ENCODE results near the gene GOLGA6C.
"Not testable (repeated sequence)": the region's sequence is repeated elsewhere in the genome, so short reads cannot be mapped to it uniquely, and the experiment has no call there.

The GOLGA6C gene

DNA sequence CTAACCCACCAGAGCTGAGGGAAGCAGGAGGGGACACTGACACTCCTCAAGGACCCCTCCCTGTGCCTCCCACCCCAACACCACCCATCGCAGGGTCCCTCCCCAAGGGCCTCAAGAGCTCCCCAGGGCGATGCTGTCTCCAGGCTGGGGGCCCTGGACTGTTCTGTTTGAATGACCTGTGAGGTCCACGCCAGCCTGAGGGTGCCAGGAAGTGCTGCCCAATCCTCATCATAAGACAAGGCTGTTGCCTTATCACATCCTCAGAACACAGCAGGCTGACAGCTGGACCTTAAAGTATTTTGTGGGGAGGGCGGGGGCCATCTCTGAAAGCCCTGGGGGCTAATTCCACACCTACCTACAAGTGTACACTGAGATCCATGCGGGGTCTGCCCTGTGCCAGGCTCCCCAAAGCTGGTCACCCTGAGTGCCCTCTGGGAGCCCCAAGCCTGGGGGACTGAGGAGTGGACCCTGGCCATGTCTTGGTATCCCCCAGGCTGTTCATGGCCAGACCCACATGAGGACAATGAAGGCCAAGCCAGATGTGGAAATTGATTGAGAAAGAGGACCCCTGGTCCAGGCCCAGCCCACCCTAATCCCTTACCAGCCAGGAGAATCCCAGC is 23.8 kb upstream of the GOLGA6C start:
- ATAC-seq: no peak
- peaks cover 47% of the 10 kb centered on the region for H3K27me3 Mint-ChIP-seq

DNA sequence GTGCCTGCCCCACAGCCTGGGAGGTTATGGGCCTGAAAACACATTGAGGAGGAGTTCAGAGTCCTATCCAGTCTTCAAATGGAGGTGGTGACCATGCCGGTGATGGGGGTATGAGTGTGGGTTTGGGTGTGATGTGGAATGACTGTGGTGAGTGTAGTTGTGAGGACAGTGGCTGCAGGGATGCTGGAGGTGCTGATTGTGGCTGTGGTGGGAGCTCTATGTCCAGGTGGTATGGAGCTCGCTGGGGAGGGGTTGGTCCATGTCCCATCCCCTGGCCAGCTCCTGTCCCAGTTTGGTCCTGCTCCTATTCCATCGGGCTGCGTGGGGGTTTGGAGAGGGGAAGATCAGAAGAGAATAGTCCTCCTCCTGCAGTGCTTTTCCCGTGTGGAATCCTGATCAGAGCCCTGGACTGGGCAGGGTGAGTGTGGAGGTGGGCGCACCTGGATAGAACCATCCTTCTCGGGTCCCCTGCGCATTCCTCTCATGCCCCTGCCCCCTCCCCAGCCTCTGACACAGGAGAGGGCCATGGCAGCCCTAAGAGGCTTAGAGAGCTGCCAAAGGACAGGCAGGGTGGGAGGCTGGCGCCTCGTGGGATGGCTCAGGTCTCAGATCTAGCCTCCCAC is 23.0 kb upstream of the GOLGA6C start:
- H3K4me3 Mint-ChIP-seq: no peak overlapping the region
- H3K27ac Mint-ChIP-seq: peak overlapping the region in 1 of 2 donors; percentile 52
- H3K4me1 Mint-ChIP-seq: peaks cover 11% of the 10 kb centered on the region
- H3K9me3 Mint-ChIP-seq: no peaks in the 10 kb centered on the region
- ATAC-seq (no peak), DNase-seq (no peak)
- H3K27me3 Mint-ChIP-seq: peaks cover 39% of the 10 kb centered on the region

More for the DNA sequence above, 23.8 kb upstream of the GOLGA6C start:
- Mint-ChIP-seq H3K27ac (no peak overlapping the region), H3K4me3 (no peak overlapping the region), H3K9me3 (no peaks in the 10 kb centered on the region), H3K4me1 (peaks cover 7% of the 10 kb centered on the region)
- DNase-seq: no peak

DNA sequence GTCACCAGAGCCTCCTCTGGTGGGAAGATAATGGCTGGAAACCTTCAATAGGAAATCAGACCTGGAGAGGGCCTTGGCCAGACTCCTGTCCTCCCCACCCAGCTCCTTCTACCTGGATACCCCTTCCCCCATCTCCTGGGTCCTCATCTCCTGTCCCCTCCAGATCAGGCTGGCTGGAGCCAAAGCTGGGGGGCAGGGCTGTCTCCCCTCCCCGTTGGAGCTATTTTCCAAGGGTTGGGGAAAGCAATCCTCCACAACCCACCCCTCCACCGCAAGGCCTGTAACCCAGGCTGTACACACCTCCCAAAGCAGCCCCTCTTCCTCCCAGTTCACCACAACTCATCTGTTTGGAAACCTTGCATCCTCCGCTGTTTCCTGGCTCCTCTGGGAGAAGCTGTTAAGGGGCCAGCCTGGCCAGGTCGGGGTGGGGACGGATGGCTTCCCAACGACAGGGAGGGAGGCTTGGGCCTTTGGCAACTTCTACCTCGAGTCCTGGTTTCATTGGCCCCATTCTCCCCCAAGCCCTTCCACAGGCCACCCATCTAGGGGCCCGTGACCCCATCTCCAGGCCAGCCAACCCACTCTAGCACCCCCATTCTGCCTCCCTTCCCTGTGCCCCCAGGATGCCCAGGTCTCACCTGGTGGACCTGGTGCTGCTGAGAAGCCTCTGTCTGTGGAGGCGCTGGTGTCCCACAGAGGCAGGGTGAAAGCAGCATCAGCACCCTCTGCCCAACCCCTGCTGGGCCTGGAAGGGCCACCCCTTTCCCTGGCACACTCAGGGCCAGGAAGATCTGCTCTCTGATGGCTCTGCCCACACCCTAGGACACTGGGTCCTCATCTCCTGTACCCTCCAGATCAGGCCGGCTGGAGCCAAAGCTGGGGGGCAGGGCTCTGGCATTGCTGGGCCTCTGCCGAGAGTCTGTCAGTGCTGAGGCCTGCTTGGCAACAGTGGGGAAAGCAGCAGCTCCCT is 22.1 kb upstream of the GOLGA6C start:
- Mint-ChIP-seq H3K27ac (peak overlapping the region in 1 of 2 donors; percentile 75), H3K4me3 (no peak overlapping the region), H3K4me1 (peaks cover 11% of the 10 kb centered on the region), H3K9me3 (no peaks in the 10 kb centered on the region), H3K27me3 (peaks cover 31% of the 10 kb centered on the region)
- no peak for ATAC-seq
- no peak for DNase-seq

DNA sequence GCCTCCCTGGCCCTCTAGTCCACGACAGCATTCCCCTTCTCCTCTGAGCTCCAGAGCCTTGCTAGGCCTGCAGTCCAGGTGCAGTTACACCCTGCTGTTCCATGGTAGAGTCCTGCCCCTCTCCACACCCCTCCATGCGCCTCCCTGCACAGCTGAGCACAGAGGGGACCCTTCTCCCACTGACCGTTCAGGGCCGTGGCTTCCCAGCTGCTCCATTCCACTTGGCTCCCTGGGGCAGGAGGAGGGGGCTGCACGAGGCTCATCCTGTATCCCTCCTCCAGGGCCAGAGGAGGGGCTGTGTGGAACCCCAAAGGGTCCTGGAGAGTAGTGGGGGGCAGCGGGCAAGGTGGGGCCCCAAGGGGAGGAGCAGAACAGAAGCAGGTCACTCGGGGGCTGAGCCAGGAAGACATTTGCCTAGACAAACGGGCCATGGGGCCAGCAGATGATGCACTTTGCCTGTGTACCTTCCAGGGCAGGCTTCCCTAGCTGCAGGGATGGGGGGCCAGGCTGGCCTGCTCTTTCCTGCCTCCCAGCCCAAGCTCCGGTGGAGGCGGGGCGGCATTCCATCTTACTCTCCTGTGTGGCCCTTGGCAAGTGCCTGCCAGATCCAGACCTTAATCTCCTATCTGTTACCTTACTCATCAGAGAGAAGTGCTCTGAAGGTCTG is 20.7 kb upstream of the GOLGA6C start:
- Mint-ChIP-seq H3K4me1 (peaks cover 11% of the 10 kb centered on the region), H3K4me3 (no peak overlapping the region), H3K9me3 (no peaks in the 10 kb centered on the region), H3K27ac (peak overlapping the region; percentile 29 to 43), H3K27me3 (peaks cover 19% of the 10 kb centered on the region)
- DNase-seq (no peak), ATAC-seq (no peak)

DNA sequence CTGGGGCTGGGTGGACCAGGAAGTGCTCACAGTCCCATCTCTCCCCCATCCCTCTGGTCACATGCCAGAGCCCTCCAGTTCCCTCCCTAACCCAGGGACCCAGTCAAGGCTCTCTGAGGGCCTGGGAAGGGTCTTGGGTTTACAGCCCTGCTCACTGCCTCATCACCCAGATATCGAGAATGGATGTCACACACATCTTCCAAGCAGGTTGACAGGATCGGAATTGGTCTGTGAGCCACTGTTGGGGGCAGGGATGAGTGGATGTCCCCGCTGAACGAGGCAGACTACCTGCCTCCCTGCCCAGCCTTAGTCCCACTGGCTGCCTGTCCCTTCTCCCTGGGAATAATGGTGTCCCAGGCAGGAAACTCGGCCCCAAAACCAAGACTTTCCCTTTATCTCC is 20.0 kb upstream of the GOLGA6C start:
- H3K9me3 Mint-ChIP-seq: no peaks in the 10 kb centered on the region
- H3K4me1 Mint-ChIP-seq: peaks cover 11% of the 10 kb centered on the region
- peaks cover 12% of the 10 kb centered on the region for H3K27me3 Mint-ChIP-seq
- DNase-seq (no peak), ATAC-seq (no peak)
- no peak overlapping the region for H3K27ac Mint-ChIP-seq
- H3K4me3 Mint-ChIP-seq: no peak overlapping the region

DNA sequence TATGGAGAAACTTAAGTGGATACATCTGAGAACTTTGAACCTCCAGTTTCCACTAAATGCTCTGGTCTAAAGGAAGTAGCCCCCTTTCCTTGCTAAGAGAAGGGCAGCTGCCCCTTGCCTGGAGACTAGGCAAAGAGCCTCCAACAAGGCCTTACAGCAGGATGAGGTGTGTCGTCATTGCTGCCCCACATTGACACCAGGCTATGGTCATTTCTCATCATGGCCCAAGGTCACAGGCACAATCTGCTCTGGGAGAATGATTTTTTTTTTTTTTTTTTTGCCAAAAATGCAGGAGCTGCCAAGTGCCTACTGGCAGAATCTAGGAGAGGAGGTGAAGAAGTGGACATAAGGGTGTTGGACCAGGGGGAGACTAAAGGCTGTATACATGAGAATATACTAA is 12.4 kb upstream of the GOLGA6C start:
- not testable (repeated sequence) for H3K4me3 Mint-ChIP-seq, ATAC-seq, DNase-seq, H3K4me1 Mint-ChIP-seq, H3K9me3 Mint-ChIP-seq, H3K27ac Mint-ChIP-seq
- H3K27me3 Mint-ChIP-seq: peaks cover 17% of the 10 kb centered on the region

DNA sequence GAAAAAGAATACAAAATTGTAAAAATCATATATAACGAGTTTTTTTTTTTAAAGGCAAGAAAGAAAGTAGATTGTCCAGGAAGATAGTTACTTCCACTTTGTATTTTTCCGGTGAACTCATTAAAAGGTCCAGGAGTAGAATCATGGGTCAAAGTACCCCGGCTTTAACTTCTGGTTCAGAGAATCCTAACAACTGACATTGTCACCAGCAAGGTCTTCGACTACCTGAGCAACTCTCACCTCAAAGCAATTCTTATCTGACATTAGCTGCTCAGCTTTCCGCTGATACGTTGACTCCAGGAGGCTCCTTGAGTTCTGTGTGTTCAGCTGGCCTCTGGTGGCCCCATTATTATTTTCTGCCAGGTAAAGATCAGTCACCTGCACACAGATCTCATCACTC is 9.1 kb upstream of the GOLGA6C start:
- peaks cover 24% of the 10 kb centered on the region for H3K27me3 Mint-ChIP-seq
- not testable (repeated sequence) for H3K27ac Mint-ChIP-seq, H3K9me3 Mint-ChIP-seq, H3K4me1 Mint-ChIP-seq, H3K4me3 Mint-ChIP-seq, ATAC-seq, DNase-seq

DNA sequence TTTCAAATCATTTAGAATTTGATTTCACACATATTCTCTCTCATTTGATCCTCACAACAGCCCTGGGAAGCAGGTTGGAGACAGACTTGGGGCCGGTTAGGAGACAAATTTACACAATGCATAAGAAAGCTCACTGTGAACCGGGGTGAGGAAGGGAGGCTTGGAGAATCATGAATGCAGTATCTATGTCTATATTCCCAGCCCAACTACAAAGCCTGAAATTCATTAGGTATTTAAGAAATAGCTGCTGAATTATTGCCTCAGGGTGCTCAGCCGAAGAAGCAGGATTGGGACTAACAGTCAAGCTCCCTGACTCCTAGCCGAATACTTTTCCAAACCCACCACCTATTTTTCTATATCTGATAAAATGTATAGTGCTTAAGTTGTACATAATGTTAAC is 8.4 kb upstream of the GOLGA6C start:
- H3K4me3 Mint-ChIP-seq: no peak overlapping the region
- no peak for DNase-seq

DNA sequence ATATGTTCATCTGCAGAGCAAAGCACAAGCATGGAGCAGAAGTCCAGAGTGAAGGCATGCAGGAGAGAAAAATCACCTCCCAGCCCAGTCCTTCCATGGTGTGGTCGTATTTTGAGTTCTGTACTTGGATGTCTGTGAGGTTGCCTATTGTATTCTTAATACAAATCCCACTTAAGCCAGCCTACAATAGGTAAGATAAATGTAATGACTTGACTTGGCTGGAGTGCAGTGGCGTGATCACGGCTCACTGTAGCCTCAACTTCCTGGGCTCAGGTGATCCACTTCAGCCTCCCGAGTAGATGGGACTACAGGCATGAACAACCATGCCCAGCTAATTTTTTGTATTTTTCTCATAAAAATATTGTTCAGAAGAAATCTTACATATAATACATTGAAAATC is 6.8 kb upstream of the GOLGA6C start:
- H3K27ac Mint-ChIP-seq, H3K4me1 Mint-ChIP-seq, H3K9me3 Mint-ChIP-seq, ATAC-seq, DNase-seq, H3K4me3 Mint-ChIP-seq: not testable (repeated sequence)
- peaks cover 24% of the 10 kb centered on the region for H3K27me3 Mint-ChIP-seq

More for the DNA sequence above, 8.4 kb upstream of the GOLGA6C start:
- Mint-ChIP-seq H3K27ac (no peak overlapping the region), H3K9me3 (no peaks in the 10 kb centered on the region), H3K27me3 (peaks cover 24% of the 10 kb centered on the region), H3K4me1 (no peaks in the 10 kb centered on the region)
- ATAC-seq: no peak

DNA sequence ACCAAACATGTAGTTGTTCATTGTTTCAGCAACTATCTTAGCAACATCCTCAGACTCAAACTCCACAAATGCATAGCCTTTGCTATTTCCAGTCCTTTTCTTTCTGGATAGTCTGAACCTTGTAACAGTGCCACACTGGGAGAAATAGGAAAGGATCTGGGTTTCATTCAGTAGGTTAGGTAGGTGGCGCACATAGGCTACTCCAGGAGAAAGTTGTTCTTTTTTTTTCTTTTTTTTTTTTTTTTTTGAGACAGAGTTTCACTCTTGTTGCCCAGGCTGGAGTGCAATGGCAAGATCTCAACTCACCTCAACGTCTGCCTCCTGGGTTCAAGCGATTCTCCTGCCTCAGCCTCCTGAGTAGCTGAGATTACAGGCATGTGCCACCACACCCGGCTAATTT is 5.8 kb upstream of the GOLGA6C start:
- not testable (repeated sequence) for H3K4me1 Mint-ChIP-seq, DNase-seq, H3K4me3 Mint-ChIP-seq, H3K9me3 Mint-ChIP-seq, H3K27ac Mint-ChIP-seq, ATAC-seq
- H3K27me3 Mint-ChIP-seq: peaks cover 24% of the 10 kb centered on the region

DNA sequence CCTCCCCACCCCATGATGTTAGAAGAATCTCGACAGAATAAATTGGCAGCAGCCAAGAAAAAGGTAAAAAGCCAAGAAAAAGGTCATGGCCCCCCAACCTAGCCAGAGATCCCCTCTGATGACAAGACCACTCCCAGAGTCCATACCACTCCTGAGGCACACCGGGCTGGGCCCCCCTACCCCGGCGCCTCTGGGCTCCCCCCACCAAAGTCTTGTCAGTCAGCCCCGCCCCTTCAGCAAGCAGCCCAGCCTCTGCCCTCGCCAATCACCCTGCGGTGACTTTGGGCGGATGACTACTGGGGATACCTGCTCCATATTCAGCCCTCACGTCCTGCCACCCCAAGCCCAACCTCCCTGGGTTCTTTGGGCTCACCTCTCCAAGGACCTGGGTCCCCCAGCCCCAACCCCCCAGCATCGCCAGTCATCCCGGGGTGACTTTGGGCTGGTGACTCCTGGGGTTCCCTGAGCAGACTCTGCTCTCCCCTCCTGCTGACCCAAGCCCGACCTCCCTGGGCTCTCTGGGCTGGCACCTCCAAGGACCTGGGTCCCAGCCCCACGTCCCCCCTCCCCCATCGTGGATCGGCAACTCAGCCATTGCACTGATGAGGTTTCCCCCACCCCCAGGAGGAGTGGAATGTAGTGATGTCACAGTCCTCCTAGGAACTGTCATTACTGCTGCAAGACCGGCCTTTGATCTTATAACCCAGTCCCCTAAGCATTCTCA is 648 bp downstream of the GOLGA6C start:
- H3K27me3 Mint-ChIP-seq, H3K4me3 Mint-ChIP-seq, ATAC-seq, H3K27ac Mint-ChIP-seq, DNase-seq, H3K9me3 Mint-ChIP-seq, H3K4me1 Mint-ChIP-seq: not testable (repeated sequence)

DNA sequence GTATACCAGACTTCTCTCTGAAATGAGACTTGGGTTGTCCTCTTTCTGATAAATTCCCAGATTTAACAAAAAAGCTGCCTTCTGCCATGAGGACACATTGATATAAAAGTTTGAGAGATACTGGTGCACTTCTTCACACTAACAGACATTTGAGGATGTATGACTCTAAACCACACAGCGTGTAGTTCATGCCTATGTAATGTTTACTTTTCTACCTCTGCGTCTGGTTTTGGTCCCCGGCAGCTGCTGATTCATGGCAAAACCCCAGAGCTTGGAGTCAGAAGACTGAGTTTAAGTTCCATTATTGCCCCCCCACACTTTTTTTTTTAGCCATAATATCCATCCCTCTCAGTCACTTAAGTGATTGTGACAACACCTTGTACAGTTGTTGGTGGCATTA is 1.7 kb downstream of the GOLGA6C start:
- ATAC-seq, H3K27me3 Mint-ChIP-seq, H3K4me1 Mint-ChIP-seq, H3K9me3 Mint-ChIP-seq, DNase-seq, H3K27ac Mint-ChIP-seq, H3K4me3 Mint-ChIP-seq: not testable (repeated sequence)

DNA sequence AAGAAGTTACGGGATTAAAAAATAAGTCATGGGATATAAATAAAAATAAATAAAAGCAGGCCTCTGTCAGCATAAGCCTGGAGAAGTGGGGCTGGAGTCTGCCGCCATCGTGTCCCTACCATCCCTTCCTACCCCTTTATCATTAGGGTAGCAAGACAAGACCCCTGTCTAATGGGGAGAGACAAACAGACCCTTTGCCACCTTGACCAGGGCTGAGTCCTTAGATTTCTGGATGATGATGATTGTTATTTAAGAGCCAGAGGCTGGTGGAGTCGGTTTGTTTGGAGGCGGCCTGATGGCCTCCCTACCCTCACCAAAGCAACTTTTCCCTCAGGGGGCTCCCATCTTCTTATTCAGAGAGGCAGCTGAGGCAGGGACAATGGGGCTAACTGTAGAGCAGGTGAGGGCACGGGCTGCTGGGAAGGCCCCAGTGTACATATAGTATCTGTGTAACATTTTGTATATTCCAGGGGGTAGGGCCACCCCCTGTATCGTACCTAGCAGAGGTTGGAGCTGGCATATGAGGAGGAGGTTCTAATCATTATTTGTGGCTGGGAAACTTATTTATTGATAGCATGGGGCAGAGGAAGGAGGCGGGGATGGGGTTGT is 15.7 kb downstream of the GOLGA6C start:
- H3K9me3 Mint-ChIP-seq, H3K27ac Mint-ChIP-seq, ATAC-seq, DNase-seq, H3K27me3 Mint-ChIP-seq, H3K4me3 Mint-ChIP-seq, H3K4me1 Mint-ChIP-seq: not testable (repeated sequence)

DNA sequence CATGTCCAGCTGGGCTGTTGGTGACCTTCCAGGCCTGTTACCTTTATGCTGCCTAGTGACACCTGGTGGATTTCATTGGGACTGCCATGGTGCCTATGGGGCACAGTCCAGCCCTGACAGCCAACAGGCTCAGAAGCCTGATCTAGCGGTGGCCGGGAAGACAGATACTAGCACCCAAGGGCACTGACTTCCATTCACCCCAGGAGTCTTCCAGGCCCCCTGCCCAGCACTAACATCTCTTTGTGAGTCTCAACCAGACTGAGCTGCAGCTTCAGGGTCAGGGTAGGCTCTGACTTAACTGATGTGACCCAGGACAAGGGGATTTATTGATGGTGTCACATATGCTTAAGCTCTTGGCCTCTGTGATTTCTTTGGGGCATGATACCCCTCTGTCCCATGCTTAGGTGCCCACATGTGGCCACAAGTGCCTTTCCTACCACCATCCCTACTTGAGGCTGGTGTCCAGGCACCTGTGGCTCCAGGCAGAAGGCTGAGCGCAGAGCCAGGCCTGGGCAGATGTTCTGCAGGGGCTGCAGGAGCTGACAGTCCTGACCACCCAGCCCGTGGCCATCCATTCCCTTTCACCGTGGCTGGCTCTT is 16.5 kb downstream of the GOLGA6C start:
- ATAC-seq: peak; percentile 99

More for the DNA sequence above, 16.5 kb downstream of the GOLGA6C start:
- H3K4me3 Mint-ChIP-seq, H3K27me3 Mint-ChIP-seq, H3K4me1 Mint-ChIP-seq, H3K9me3 Mint-ChIP-seq: not testable (repeated sequence)
- H3K27ac Mint-ChIP-seq: peak overlapping the region; percentile 33 to 56
- peak; percentile 76 to 82 for DNase-seq
